Caki2 (cell line): Measurements from ENCODE around the gene FRMD5. TPM values are rescaled to one million over a fixed set of nuclear protein-coding genes. Genes with fewer than 3 reads are reported as not detected.
"Not testable (repeated sequence)": the region's sequence is repeated elsewhere in the genome, so short reads cannot be mapped to it uniquely, and the experiment has no call there.

ENCODE experiments used
- DNase-seq: peaks from one replicate; pipeline ENCODE4 v3.0.0-alpha.2; 2015; ENCODE audit warnings: low read depth
- in situ Hi-C: cut with HindIII; loops from 2 replicates; pipeline ENCODE4 v1.10.0; 2016; ENCODE audit warnings: low sequenced_read_pairs, low pct_unique_long_range_greater_than_20kb, mixed read lengths
- total RNA-seq: library from RNA; depleted of rRNA; stranded (reverse); fragments of >200 nt; shearing (Covaris generic); gene quantifications from 2 replicates; pipeline ENCODE4 v1.2.3, GENCODE V29; 2014; ENCODE audit warnings: low replicate concordance

FRMD5 gene
- total RNA-seq, 1 experiment from 2014 or later, result 0.51 TPM

- DNase-seq, result no peak
- in situ Hi-C loops, result no loop called here
Observed at GRCh38 chr15:44011238-44011854, 183.7 kb downstream of the FRMD5 start.

DNA sequence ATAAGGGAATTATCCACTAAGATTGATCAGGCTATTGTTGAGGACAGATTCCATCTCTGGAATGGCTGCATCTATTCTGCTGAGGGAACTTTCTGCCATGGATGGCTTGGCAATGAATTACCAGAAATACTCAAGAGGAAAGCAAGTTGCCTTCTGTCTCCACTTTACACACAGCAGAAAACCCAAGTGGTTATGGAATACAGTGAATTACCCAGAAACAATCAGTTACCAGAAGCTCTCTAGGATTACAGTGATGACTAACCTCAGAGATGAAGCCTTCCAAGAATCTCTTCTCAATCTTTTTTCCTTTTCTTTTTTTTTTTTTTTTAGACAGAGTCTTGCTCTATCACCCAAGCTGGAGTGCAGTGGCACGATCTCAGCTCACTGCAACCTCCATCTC is 185.0 kb downstream of the FRMD5 start:
- DNase-seq, result no peak

DNA sequence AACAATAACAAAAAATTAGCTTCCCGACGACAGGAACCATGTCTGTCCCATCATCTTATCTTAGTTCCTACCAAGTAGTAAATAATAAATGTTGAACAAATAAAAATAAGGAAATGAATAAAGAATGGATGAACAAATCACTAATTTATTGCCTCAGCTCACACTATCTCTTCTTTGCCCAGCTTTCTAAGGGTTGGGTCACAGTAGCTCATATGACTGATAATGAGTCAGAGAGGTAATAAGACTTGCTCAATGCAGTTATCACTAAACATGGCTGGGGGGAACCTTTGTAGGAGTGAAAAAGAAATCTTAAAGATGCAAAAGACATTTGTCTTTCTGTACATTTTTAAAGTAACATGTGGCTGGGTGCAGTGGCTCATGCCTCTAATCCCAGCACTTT is 186.0 kb downstream of the FRMD5 start:
- in situ Hi-C loops, result no loop called here
- DNase-seq, result peak; percentile 18

More for the DNA sequence above, 185.0 kb downstream of the FRMD5 start:
- in situ Hi-C loops, result no loop called here

DNA sequence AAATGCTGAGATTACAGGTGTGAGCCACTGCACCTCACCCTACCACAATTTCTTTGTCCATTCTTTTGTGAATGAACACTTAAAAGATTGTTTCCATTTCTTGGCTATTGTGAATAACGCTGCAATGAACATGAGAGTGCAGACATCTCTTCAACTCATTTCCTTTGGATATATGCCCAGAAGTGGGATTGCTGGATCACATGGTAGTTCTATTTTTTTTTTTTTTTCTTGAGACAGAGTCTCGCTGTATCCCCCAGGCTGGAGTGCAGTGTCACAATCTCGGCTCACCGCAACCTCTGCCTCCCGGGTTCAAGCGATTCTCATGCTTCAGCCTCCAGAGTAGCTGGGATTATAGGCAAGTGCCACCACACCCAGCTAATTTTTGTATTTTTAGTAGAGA is 194.8 kb downstream of the FRMD5 start:
- in situ Hi-C loops, DNase-seq: not testable (repeated sequence)

GRCh38 chr15:43998607-43999006 is 196.5 kb downstream of the FRMD5 start:
- peak; percentile 30 for DNase-seq
- in situ Hi-C loops, result no loop called here

GRCh38 chr15:43991206-43991605 is 203.9 kb downstream of the FRMD5 start:
- no peak for DNase-seq
- in situ Hi-C loops, result no loop called here

DNA sequence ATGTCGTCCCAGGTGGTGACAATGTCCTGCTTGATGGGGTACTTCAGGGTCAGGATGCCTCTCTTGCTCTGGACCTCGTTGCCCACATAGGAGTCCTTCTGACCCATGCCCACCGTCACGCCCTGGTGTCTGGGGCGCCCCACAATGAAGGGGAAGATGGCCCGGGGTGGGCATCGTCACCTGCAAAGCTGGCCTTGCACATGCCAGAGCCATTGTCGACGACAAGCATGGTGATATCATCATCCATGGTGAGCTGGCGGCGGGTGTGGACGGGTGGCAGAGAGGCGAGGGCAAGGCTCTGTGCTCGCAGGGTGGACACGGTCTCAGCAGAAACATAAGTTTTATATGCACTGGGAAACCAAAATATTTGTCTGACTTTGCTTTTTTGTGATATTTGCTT is 205.1 kb downstream of the FRMD5 start:
- DNase-seq, result no peak
- in situ Hi-C loops, result no loop called here

DNA sequence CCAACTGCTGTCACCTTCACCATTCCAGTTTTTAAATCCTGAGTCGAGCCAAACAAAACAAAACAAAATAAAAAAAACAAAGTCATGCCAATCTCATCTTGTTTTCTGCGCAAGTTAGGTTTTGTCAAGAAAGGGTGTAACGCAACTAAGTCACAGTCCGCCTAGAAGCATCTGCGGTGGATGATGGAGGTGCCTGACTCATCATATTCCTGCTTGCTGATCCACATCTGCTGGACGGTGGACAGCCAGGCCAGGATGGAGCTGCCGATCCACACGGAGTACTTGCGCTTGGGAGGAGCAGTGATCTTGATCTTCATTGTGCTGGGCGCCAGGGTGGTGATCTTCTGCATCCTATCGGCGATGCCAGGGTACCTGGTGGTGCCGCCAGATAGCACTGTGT is 206.2 kb downstream of the FRMD5 start:
- no peak for DNase-seq
- in situ Hi-C loops, result no loop called here

- in situ Hi-C loops, result no loop called here
Observed at GRCh38 chr15:43987924-43988323, 207.1 kb downstream of the FRMD5 start.

DNA sequence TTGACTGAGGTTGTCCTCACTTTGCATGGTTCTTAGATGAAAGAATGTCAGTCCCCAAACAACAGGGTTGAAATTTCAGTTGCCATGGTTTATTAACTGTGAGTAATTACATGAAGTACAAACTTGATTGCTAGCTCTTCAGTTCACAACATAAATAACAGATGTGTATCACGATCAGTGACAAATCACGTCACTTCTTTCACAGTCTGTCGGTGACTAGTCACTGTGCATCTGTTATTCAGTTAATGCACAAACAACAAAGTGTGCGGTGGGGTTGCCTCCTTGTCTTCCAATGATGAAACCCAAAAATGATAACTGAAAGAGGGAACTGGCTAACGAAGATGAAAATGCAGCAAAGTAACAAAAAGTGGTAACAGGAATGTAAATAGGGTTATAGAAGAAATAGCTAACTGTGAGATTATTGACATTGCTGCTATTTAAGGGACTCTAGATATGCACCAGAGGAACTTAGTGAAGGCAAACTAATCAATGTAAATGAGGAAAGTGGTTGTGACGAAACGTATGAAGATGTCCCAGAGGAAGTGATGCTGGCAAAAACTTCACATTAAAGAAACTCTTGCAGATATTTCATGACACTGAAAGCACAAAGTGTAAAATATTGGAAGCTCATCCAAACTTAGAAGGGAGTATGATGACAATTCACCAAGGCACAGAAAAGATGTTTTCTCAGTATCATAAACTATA is 208.9 kb downstream of the FRMD5 start:
- no peak for DNase-seq
- in situ Hi-C loops, result no loop called here

More at GRCh38 chr15:43987924-43988323, 207.1 kb downstream of the FRMD5 start:
- DNase-seq, result no peak

DNA sequence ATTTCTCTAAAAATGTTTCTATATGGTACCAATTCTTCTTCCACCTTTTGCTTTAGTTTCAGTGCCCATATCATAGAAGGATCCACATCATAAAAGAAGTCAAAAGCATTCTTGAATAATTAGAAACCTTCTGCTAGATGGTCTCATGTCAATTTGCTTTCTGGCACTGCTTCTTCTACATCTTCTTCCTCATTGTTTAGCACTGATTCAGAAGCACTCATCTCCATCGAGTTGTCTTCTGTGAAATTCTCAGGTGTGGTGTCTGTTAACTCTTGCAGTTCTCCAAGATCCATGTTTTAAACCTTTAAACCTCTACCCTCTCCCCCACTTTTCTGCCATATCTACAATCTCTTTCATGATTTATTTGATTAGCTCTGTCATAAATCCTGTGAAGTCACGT is 213.5 kb downstream of the FRMD5 start:
- in situ Hi-C loops, result no loop called here
- DNase-seq, result no peak

GRCh38 chr15:43977072-43977884 is 217.8 kb downstream of the FRMD5 start:
- DNase-seq, result peak; percentile 21
- in situ Hi-C loops, result no loop called here

DNA sequence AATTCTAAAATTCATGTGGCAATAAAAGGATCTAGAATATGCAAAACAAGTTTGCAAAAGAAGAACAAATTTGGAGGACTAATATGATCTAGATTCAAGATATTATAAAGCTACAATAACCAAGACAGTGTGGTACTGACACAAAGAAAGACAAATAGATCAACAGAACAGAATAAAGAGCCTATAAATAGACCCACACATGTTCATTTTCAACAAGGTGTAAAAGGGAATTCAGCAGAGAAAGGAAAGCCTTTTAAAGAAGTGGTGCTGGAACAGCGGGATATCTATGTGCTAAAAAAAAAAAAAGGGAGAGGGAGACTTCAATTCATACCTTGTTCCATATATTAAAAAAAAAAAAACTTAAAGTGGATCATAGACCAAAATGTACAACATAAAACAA is 219.3 kb downstream of the FRMD5 start:
- in situ Hi-C loops, result no loop called here
- DNase-seq, result no peak

- in situ Hi-C loops, result no loop called here
- DNase-seq, result no peak
Observed at GRCh38 chr15:43975326-43975725, 219.7 kb downstream of the FRMD5 start.

GRCh38 chr15:43974852-43975251 is 220.2 kb downstream of the FRMD5 start:
- in situ Hi-C loops, result no loop called here
- DNase-seq, result peak; percentile 93

- in situ Hi-C loops, result no loop called here
- no peak for DNase-seq
Observed at GRCh38 chr15:43969802-43970375, 225.2 kb downstream of the FRMD5 start.

- in situ Hi-C loops, result no loop called here
- DNase-seq, result no peak
Observed at GRCh38 chr15:43968551-43968950, 226.5 kb downstream of the FRMD5 start.

- in situ Hi-C loops, result no loop called here
- no peak for DNase-seq
Observed at GRCh38 chr15:43966646-43967045, 228.4 kb downstream of the FRMD5 start.

- peak; percentile 78 for DNase-seq
- in situ Hi-C loops, result no loop called here
Observed at GRCh38 chr15:43958861-43959330, 236.2 kb downstream of the FRMD5 start.
